Measurements from ENCODE around the gene TNIK. TPM values are rescaled to one million over a fixed set of nuclear protein-coding genes. Genes with fewer than 3 reads are reported as not detected.
A peak's percentile ranks its signal among the peaks of the same experiment; 100 is the strongest.

Gene TNIK
- polyA plus RNA-seq, 1 of the 3 experiments (the other 2 are of a cell fraction) = 19.4 TPM

- peak; percentile 55; the same call in 1 of the 2 replicates for TF ChIP-seq PBX3 (IDR thresholded peaks at IDR 0.05)
- TF ChIP-seq GATA2 (CRISPR knock-in tag; IDR thresholded peaks at IDR 0.05) = no peak
- TF ChIP-seq RCOR1 (IDR thresholded peaks at IDR 0.05; ENCODE audit: low read length) = no peak
Observed at GRCh38 chr3:171132873-171133272, 327.3 kb downstream of the TNIK start (continued).

- H3K9me2 ChIP-seq = no peaks in the 10 kb centered on the region
- H3K4me1 ChIP-seq (ENCODE audit: control insufficient read depth in 1 of 2, insufficient read depth in 2 of 2, low read depth in 1 of 2, low read length in 1 of 2) = peaks cover 0 to 11% of the 10 kb centered on the region in 2 experiments; a peak in 3 of 4 replicates
- H3K9me3 ChIP-seq = no peaks in the 10 kb centered on the region
- H4K20me1 ChIP-seq (ENCODE audit: insufficient read depth) = no peaks in the 10 kb centered on the region
- no peak overlapping the region for H3K4me3 ChIP-seq (ENCODE audit: low read depth in 2 of 2, low read length in 1 of 2)
- ChIA-PET CTCF (no interaction called here), POLR2A (no interaction called here)
- TF ChIP-seq TCF12 (IDR thresholded peaks at IDR 0.05) = 0 out of 2 replicates have a peak, but pooled peaks have one; percentile 5
- no peak for TF ChIP-seq RCOR1 (IDR thresholded peaks at IDR 0.05; ENCODE audit: low read length)
- WGBS (ENCODE audit: low lambda C conversion rate) = 50% methylated on average over 2 of the region's 2 CpGs
- no peaks in the 10 kb centered on the region for H3K27me3 ChIP-seq (ENCODE audit: insufficient read depth)
- H3K27ac ChIP-seq (ENCODE audit: low read depth in 2 of 2, low read length in 1 of 2) = no peak overlapping the region
- no peak for DNase-seq
- no peak overlapping the region for H3K4me2 ChIP-seq
- H3K9ac ChIP-seq = no peak overlapping the region
- no peak overlapping the region for H2AFZ ChIP-seq (ENCODE audit: low read depth)
- no peaks in the 10 kb centered on the region for H3K79me2 ChIP-seq (ENCODE audit: insufficient read depth)
- peaks cover 8 to 29% of the 10 kb centered on the region in 2 experiments for H3K36me3 ChIP-seq (replicated peaks in 1 of 2; ENCODE audit: control insufficient read depth in 1 of 2, insufficient read depth in 2 of 2, low read length in 1 of 2)
- peaks cover 16% of the 10 kb centered on the region for H3F3A ChIP-seq (replicated peaks; ENCODE audit: insufficient read depth)
Observed at GRCh38 chr3:171129827-171130226, 330.4 kb downstream of the TNIK start.

GRCh38 chr3:171127611-171128010, 332.6 kb downstream of the TNIK start:
- Histone ChIP-seq H2AFZ (ENCODE audit: low read depth) (no peak overlapping the region), H4K20me1 (ENCODE audit: insufficient read depth) (no peaks in the 10 kb centered on the region), H3F3A (replicated peaks; ENCODE audit: insufficient read depth) (peaks cover 5% of the 10 kb centered on the region), H3K27ac (ENCODE audit: low read depth in 2 of 2, low read length in 1 of 2) (no peak overlapping the region), H3K27me3 (ENCODE audit: insufficient read depth) (no peaks in the 10 kb centered on the region), H3K9ac (no peak overlapping the region), H3K9me2 (no peaks in the 10 kb centered on the region), H3K36me3 (replicated peaks in 1 of 2; ENCODE audit: control insufficient read depth in 1 of 2, insufficient read depth in 2 of 2, low read length in 1 of 2) (peaks cover 26 to 50% of the 10 kb centered on the region in 2 experiments), H3K4me1 (ENCODE audit: control insufficient read depth in 1 of 2, insufficient read depth in 2 of 2, low read depth in 1 of 2, low read length in 1 of 2) (no peaks in the 10 kb centered on the region; a peak in 1 of 4 replicates), H3K9me3 (no peaks in the 10 kb centered on the region), H3K4me2 (no peak overlapping the region), H3K4me3 (ENCODE audit: low read depth in 2 of 2, low read length in 1 of 2) (no peak overlapping the region), H3K79me2 (ENCODE audit: insufficient read depth) (no peaks in the 10 kb centered on the region)
- ChIA-PET POLR2A (no interaction called here), CTCF (interaction anchor here (0.7 kb wide), 1 partner anchor 933 kb away, joined by 3 read pairs; no protein-coding TSS in a partner anchor)
- 72% methylated on average over 1 of the region's 1 CpG for WGBS (ENCODE audit: low lambda C conversion rate)
- no peak for DNase-seq
- TF ChIP-seq FOXJ3 (CRISPR knock-in tag; IDR thresholded peaks at IDR 0.05) (no peak), PBX3 (IDR thresholded peaks at IDR 0.05) (no peak), REST (IDR thresholded peaks at IDR 0.05; ENCODE audit: low read depth, low read length) (no peak), YY1 (IDR thresholded peaks at IDR 0.05; ENCODE audit: low read depth) (no peak), GABPA (IDR thresholded peaks at IDR 0.05; ENCODE audit: low read depth) (no peak), MEF2A (IDR thresholded peaks at IDR 0.05; ENCODE audit: borderline replicate concordance, low read depth) (no peak), TCF12 (IDR thresholded peaks at IDR 0.05) (no peak), CHD2 (IDR thresholded peaks at IDR 0.05; ENCODE audit: low read length, partially characterized antibody) (no peak), NRF1 (IDR thresholded peaks at IDR 0.05; ENCODE audit: low read depth, low read length) (no peak), SIN3A (IDR thresholded peaks at IDR 0.05; ENCODE audit: borderline replicate concordance, low read depth, low read length) (no peak), ELF1 (IDR thresholded peaks at IDR 0.05) (no peak)
